ENCODE measurements around the gene BMP8A.
A peak's percentile ranks its signal among the peaks of the same experiment; 100 is the strongest.
"Not testable (repeated sequence)": the region's sequence is repeated elsewhere in the genome, so short reads cannot be mapped to it uniquely, and the experiment has no call there.

BMP8A gene

DNA sequence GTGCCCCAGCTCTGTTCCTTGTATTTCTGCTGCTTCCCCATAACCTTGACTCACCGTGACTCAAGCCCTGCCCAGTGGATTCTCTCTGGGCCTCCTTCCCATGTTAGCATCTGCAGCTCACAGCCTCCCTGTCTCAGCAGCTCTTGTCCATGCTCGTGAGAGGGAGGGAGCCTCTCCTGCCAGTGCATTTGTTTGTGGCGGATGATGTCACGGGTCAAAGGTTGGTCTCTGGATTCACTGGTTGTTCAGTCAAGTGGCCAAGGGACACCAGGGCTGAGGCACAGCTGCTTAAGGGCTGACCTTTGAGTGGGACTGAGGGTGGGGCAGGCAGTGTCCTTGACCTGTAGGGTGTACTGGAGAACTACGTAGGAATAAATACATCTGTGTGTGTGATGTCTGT, 27.9 kb downstream of the BMP8A start:
- H3K27me3 ChIP-seq; H3K4me1 ChIP-seq; H3K4me3 ChIP-seq; H3K9me3 ChIP-seq; H3K27ac ChIP-seq; intact Hi-C loops (cut with DNase I; ENCODE audit: low total_unique reads): not testable (repeated sequence)
- peaks cover 0 to 17% (median 0%) of the 10 kb centered on the region in 3 donors for H3K36me3 ChIP-seq
- DNase-seq = peak in 1 of 2 donors; percentile 32

DNA sequence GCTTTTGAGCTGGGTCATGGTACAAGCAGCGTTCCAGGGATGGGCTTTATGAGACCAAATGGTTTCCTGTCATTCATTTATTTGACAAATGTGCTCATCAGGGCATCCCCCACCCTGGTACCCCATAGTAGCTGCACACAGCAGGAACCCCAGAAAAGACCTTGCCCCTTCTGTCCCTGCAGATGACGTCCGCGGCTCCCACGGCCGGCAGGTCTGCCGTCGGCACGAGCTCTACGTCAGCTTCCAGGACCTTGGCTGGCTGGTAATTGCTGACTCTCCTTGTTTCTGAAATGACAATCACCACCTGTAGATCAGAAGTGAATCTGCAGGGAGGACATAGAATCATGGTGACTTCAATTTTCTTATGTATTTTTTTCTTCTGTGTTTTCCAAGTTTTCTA, 30.8 kb downstream of the BMP8A start:
- H3K4me3 ChIP-seq; H3K27ac ChIP-seq; H3K27me3 ChIP-seq; intact Hi-C loops (cut with DNase I; ENCODE audit: low total_unique reads); H3K4me1 ChIP-seq; H3K9me3 ChIP-seq: not testable (repeated sequence)
- peaks cover under 1 to 45% (median 21%) of the 10 kb centered on the region in 3 donors for H3K36me3 ChIP-seq
- peak in 1 of 2 donors; percentile 38 for DNase-seq

DNA sequence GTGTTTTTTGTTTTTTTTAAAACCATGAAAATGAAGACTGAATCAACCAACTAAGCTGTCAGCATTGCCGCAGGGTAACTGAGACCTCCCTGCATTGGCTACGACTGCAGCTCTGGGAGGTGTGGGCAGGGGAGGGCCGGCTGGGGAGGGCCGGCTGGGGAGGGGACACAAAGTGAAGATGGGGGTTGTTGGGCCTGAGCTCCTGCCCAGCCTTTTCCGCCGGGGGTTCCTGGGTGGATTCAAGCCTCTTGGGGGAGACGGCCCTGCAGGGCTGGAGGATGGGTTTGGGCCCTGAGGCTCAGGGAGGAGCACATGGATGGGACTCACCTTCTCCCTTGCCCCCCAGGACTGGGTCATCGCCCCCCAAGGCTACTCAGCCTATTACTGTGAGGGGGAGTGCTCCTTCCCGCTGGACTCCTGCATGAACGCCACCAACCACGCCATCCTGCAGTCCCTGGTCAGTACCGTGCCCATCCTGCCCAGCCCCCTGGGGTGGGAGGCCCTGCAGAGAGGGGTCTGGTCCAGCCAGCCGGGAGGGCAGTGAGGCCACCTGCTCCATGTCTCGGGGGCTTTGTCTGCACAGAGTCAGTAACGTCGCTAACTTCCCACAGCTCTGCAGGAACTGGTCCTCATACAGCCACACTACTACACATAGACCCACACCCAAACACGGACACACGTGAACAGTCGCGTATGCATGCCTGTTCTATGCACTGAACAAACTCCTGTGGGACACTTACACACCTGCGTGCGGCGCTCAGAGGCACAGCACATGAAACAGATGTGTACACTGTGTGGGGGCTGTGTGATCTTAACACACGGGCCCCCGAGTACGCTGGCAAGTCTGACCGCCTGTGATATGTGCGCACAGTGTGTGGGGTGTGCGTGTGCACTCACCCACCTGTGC, 31.5 kb downstream of the BMP8A start:
- no peaks in the 10 kb centered on the region for H3K27me3 ChIP-seq
- no peaks in the 10 kb centered on the region for H3K4me1 ChIP-seq
- no peaks in the 10 kb centered on the region for H3K9me3 ChIP-seq
- H3K36me3 ChIP-seq = peaks cover 3 to 52% (median 28%) of the 10 kb centered on the region in 3 donors
- intact Hi-C loops (cut with DNase I; ENCODE audit: low total_unique reads) = no loop called here
- TF ChIP-seq, protein P1, sequence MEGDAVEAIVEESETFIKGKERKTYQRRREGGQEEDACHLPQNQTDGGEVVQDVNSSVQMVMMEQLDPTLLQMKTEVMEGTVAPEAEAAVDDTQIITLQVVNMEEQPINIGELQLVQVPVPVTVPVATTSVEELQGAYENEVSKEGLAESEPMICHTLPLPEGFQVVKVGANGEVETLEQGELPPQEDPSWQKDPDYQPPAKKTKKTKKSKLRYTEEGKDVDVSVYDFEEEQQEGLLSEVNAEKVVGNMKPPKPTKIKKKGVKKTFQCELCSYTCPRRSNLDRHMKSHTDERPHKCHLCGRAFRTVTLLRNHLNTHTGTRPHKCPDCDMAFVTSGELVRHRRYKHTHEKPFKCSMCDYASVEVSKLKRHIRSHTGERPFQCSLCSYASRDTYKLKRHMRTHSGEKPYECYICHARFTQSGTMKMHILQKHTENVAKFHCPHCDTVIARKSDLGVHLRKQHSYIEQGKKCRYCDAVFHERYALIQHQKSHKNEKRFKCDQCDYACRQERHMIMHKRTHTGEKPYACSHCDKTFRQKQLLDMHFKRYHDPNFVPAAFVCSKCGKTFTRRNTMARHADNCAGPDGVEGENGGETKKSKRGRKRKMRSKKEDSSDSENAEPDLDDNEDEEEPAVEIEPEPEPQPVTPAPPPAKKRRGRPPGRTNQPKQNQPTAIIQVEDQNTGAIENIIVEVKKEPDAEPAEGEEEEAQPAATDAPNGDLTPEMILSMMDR (IDR thresholded peaks at IDR 0.05) = no peak
- H3K27ac ChIP-seq = no peak overlapping the region
- H3K4me3 ChIP-seq = no peak overlapping the region
- DNase-seq = peak in 1 of 2 donors; percentile 49

- H3K4me3 ChIP-seq = no peak overlapping the region
- no peaks in the 10 kb centered on the region for H3K9me3 ChIP-seq
- no peaks in the 10 kb centered on the region for H3K27me3 ChIP-seq
- DNase-seq = peak in 1 of 2 donors; percentile 61
- intact Hi-C loops (cut with DNase I; ENCODE audit: low total_unique reads) = no loop called here
- no peak overlapping the region for H3K27ac ChIP-seq
- H3K4me1 ChIP-seq = no peaks in the 10 kb centered on the region
- TF ChIP-seq, protein P1 (IDR thresholded peaks at IDR 0.05) = no peak
- peaks cover 3 to 65% (median 36%) of the 10 kb centered on the region in 3 donors for H3K36me3 ChIP-seq
Observed at GRCh38 chr1:39524171-39524570, 32.7 kb downstream of the BMP8A start.

GRCh38 chr1:39524591-39525365, 33.3 kb downstream of the BMP8A start:
- Histone ChIP-seq H3K4me3 (no peak overlapping the region), H3K27me3 (no peaks in the 10 kb centered on the region), H3K36me3 (peaks cover 3 to 69% (median 39%) of the 10 kb centered on the region in 3 donors), H3K27ac (no peak overlapping the region), H3K4me1 (no peaks in the 10 kb centered on the region), H3K9me3 (no peaks in the 10 kb centered on the region)
- DNase-seq = peak in 1 of 2 donors; percentile 48
- intact Hi-C loops (cut with DNase I; ENCODE audit: low total_unique reads) = no loop called here
- TF ChIP-seq, protein P1 (IDR thresholded peaks at IDR 0.05) = no peak

- no peaks in the 10 kb centered on the region for H3K9me3 ChIP-seq
- H3K4me1 ChIP-seq = no peaks in the 10 kb centered on the region
- intact Hi-C loops (cut with DNase I; ENCODE audit: low total_unique reads) = no loop called here
- no peaks in the 10 kb centered on the region for H3K27me3 ChIP-seq
- peak in 1 of 2 donors; percentile 55 for DNase-seq
- H3K4me3 ChIP-seq = no peak overlapping the region
- H3K27ac ChIP-seq = no peak overlapping the region
- H3K36me3 ChIP-seq = peaks cover 3 to 77% (median 47%) of the 10 kb centered on the region in 3 donors
- TF ChIP-seq, protein P1 (IDR thresholded peaks at IDR 0.05) = no peak
Observed at GRCh38 chr1:39525366-39526165, 34.1 kb downstream of the BMP8A start.
